ENCODE measurements around the gene UMPS.

GRCh38 chr3:124714223-124714853, 15.9 kb upstream of the UMPS start:
- TF ChIP-seq CTCF (conservative IDR thresholded peaks at IDR 0.05) (no peak), EZH2 (IDR thresholded peaks at IDR 0.05; ENCODE audit: low read depth) (no peak)

All from PC-9 (cell line).